MCF 10A (cell line): Measurements from ENCODE around the gene DPP6. TPM values are rescaled to one million over a fixed set of nuclear protein-coding genes. Genes with fewer than 3 reads are reported as not detected.

Source experiments
- BruUV-seq: library from RNA; stranded (reverse); fragments of 400-500 nt; replicated peaks from 2 replicates; lab custom pipeline; 2021; lab: Mats Ljungman, UMichigan
- CTCF ChIA-PET: fragments of 300-600 bp; sonication (Branson Sonifier 250); formaldehyde crosslinking; extraction: SDS; loops from one replicate; lab custom pipeline; 2021; ENCODE audit warnings: antibody characterized with exemption, inconsistent platforms; lab: Yijun Ruan, JAX
- POLR2A ChIA-PET: fragments of 300-600, 350-650 bp; sonication (Branson Sonifier 250); formaldehyde crosslinking; extraction: SDS; loops from one replicate; lab custom pipeline; 2020; ENCODE audit warnings: antibody characterized with exemption, inconsistent platforms; lab: Yijun Ruan, JAX
- DNase-seq: peaks from one replicate; pipeline ENCODE4 v3.0.0-alpha.2; 2018; ENCODE audit not compliant: unreplicated experiment
- H3K27ac Mint-ChIP-seq: one replicate; pipeline ENCODE4 v1.8.0; 2022; ENCODE audit warnings: mild to moderate bottlenecking, low read depth, mixed read lengths; ENCODE audit not compliant: unreplicated experiment
- H3K27me3 Mint-ChIP-seq: one replicate; pipeline ENCODE4 v1.8.0; 2022; ENCODE audit warnings: mixed read lengths; ENCODE audit not compliant: insufficient read depth, unreplicated experiment
- H3K36me3 Mint-ChIP-seq: one replicate; pipeline ENCODE4 v1.8.0; 2022; ENCODE audit warnings: mild to moderate bottlenecking, moderate library complexity, mixed read lengths; ENCODE audit not compliant: insufficient read depth, unreplicated experiment
- H3K4me1 Mint-ChIP-seq: one replicate; pipeline ENCODE4 v1.8.0; 2022; ENCODE audit warnings: mixed read lengths; ENCODE audit not compliant: insufficient read depth, unreplicated experiment
- H3K4me3 Mint-ChIP-seq: one replicate; pipeline ENCODE4 v1.8.0; 2022; ENCODE audit warnings: mild to moderate bottlenecking, moderate library complexity, mixed read lengths; ENCODE audit not compliant: unreplicated experiment
- H3K9me3 Mint-ChIP-seq: one replicate; pipeline ENCODE4 v1.8.0; 2022; ENCODE audit warnings: mixed read lengths; ENCODE audit not compliant: unreplicated experiment
- intact Hi-C: fragments of 100-400 bp; cut with micrococcal nuclease; formaldehyde crosslinking; loops from 2 replicates; pipeline ENCODE4 v1.14.1; 2022
- total RNA-seq: library from RNA; stranded (reverse); gene quantifications from 2 replicates; pipeline ENCODE4 v1.2.3, GENCODE V29; 2022
- TF ChIP-seq, protein P1 (sequence below): fragments of 200-600 bp; IDR thresholded peaks from one replicate; pipeline ENCODE4 v1.8.0; 2022; ENCODE audit warnings: antibody characterized with exemption, mild to moderate bottlenecking; ENCODE audit not compliant: unreplicated experiment

DPP6 gene
- total RNA-seq, 1 experiment from 2014 or later: not detected

- Mint-ChIP-seq H3K27ac (no peak overlapping the region), H3K9me3 (peaks cover 32% of the 10 kb centered on the region), H3K36me3 (peaks cover 4% of the 10 kb centered on the region), H3K27me3 (no peaks in the 10 kb centered on the region), H3K4me3 (no peak overlapping the region), H3K4me1 (peaks cover 11% of the 10 kb centered on the region)
- ChIA-PET CTCF (interaction anchor here (0.6 to 3.0 kb wide), 14 partner anchors 8 to 137 kb away, joined by 3 to 11 read pairs (median 4); no protein-coding TSS in a partner anchor), POLR2A (interaction anchor here (0.6 to 1.4 kb wide), 4 partner anchors 10 to 243 kb away, joined by 3 to 12 read pairs (median 4); no protein-coding TSS in a partner anchor)
- no TSS peak for BruUV-seq
- DNase-seq: no peak
- intact Hi-C loops: no loop called here
- TF ChIP-seq, protein P1, sequence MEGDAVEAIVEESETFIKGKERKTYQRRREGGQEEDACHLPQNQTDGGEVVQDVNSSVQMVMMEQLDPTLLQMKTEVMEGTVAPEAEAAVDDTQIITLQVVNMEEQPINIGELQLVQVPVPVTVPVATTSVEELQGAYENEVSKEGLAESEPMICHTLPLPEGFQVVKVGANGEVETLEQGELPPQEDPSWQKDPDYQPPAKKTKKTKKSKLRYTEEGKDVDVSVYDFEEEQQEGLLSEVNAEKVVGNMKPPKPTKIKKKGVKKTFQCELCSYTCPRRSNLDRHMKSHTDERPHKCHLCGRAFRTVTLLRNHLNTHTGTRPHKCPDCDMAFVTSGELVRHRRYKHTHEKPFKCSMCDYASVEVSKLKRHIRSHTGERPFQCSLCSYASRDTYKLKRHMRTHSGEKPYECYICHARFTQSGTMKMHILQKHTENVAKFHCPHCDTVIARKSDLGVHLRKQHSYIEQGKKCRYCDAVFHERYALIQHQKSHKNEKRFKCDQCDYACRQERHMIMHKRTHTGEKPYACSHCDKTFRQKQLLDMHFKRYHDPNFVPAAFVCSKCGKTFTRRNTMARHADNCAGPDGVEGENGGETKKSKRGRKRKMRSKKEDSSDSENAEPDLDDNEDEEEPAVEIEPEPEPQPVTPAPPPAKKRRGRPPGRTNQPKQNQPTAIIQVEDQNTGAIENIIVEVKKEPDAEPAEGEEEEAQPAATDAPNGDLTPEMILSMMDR: no peak
Observed at GRCh38 chr7:154777489-154777888, 725.3 kb downstream of the DPP6 start.

- no peak overlapping the region for H3K27ac Mint-ChIP-seq
- no TSS peak for BruUV-seq
Observed at GRCh38 chr7:154777908-154778307, 725.7 kb downstream of the DPP6 start.

DNA sequence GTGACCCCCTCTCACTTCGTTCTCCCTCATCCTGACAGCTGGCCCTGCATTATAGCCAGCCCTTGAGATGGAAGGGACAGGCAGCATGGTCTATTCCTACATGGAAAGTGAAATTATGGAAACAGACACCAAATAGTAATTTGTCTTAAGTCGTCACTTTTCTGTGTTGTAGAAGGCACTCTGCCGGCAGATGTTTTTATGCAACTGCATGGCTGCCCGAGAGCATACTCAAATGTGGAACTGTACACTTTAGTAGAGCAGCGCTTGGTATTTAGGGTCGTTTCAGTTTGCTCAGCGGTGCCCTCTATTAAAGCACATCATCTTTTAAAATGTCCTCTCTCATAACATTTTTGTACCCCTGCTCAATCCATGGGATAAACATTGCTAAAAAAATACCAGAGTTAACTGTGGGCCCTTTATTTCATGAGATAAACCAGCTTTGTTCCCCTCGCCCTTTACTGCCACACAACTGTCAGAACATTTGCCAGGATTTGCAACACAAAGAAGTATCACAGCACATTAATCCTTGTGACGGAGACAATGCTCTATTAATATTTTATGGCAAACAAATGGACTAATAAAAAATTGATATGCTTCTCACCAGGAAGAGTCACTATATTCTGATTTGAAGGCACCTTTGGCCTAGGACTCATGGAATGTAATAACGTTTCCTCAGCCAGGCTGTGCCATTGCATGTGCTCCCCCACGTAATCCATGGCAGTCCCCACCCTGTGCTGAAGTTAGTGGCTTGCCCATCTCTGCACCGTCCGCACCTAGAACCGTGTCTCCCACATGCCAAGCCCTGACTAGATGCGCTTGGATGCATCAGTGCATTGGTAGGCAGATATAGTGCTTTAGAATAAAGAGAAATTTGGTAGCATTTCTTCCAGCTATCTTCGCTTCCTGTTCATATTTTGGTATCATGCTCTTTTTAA lies 729.4 kb downstream of the DPP6 start:
- Mint-ChIP-seq H3K4me1 (peaks cover 11% of the 10 kb centered on the region), H3K36me3 (no peaks in the 10 kb centered on the region), H3K27ac (no peak overlapping the region), H3K4me3 (no peak overlapping the region), H3K9me3 (peaks cover 42% of the 10 kb centered on the region), H3K27me3 (no peaks in the 10 kb centered on the region)
- ChIA-PET CTCF (no interaction called here), POLR2A (no interaction called here)
- TF ChIP-seq, protein P1: no peak
- DNase-seq: no peak
- no TSS peak for BruUV-seq
- intact Hi-C loops: no loop called here

More at GRCh38 chr7:154777908-154778307, 725.7 kb downstream of the DPP6 start:
- peaks cover 30% of the 10 kb centered on the region for H3K9me3 Mint-ChIP-seq
- no peaks in the 10 kb centered on the region for H3K27me3 Mint-ChIP-seq
- peaks cover 4% of the 10 kb centered on the region for H3K36me3 Mint-ChIP-seq
- ChIA-PET CTCF (interaction anchor here (0.7 to 3.0 kb wide), 11 partner anchors 11 to 137 kb away, joined by 3 to 10 read pairs (median 4); no protein-coding TSS in a partner anchor), POLR2A (interaction anchor here (0.6 to 1.4 kb wide), 2 partner anchors 48 to 243 kb away, joined by 3 to 4 read pairs; no protein-coding TSS in a partner anchor)
- intact Hi-C loops: no loop called here
- no peak for DNase-seq
- peaks cover 11% of the 10 kb centered on the region for H3K4me1 Mint-ChIP-seq
- TF ChIP-seq, protein P1: no peak
- no peak overlapping the region for H3K4me3 Mint-ChIP-seq

DNA sequence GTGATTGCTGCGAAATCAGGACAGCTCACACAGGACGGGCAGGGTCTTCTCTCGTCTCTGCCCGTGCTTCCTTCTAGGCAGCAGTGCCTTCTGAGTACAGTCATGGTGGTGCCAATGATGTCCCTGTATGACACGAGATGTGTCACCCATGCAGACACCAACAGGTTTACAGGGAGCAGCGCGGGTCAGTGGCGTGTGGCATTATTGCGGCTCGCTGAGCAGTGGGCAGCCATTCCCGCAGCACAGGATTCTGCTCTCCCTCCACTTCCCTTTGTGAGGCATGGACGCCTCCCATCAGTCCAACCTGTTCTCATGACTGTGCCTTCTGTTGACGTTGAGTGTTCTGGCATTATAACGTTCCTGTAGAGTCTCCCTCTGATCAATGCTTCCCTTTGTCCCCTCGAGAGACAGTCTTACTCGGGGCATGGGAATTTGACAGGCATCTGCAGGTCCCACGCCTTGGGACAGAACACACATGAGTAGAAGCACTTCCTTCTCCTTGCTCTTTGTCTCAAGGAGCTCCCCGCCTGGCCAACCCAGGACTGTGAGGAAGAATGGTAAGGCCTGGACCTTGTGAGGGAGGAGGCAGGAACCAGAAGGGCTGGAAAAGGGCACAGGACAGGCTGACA lies 731.2 kb downstream of the DPP6 start:
- intact Hi-C loops: no loop called here
- CTCF ChIA-PET: no interaction called here
- Mint-ChIP-seq H3K4me3 (no peak overlapping the region), H3K4me1 (no peaks in the 10 kb centered on the region), H3K9me3 (peaks cover 36% of the 10 kb centered on the region), H3K27ac (no peak overlapping the region), H3K36me3 (no peaks in the 10 kb centered on the region), H3K27me3 (no peaks in the 10 kb centered on the region)
- no TSS peak for BruUV-seq
- DNase-seq: no peak
- POLR2A ChIA-PET: no interaction called here
- TF ChIP-seq, protein P1: no peak
